GM12891 (cell line): Measurements from ENCODE around the gene ABHD16A.
A peak's percentile ranks its signal among the peaks of the same experiment; 100 is the strongest.

Source experiments
- PAX5 ChIP-seq: IDR thresholded peaks from 2 replicates; pipeline ENCODE4 v1.6.1; 2011; ENCODE audit warnings: low read length, moderate library complexity, mild to moderate bottlenecking; ENCODE audit not compliant: insufficient read depth, severe bottlenecking
- POLR2A ChIP-seq: IDR thresholded peaks from 2 replicates; pipeline ENCODE4 v1.6.1; 2011; ENCODE audit warnings: low read depth, low read length, control low read depth
- POLR2AphosphoS5 ChIP-seq: IDR thresholded peaks from 2 replicates; pipeline ENCODE4 v1.6.1; 2011; ENCODE audit warnings: low read depth, low read length, control low read depth
- POU2F2 ChIP-seq: IDR thresholded peaks from 2 replicates; pipeline ENCODE4 v1.6.1; 2011; ENCODE audit warnings: low read depth, mild to moderate bottlenecking, control low read depth, low read length, moderate library complexity
- SPI1 ChIP-seq: IDR thresholded peaks from 2 replicates; pipeline ENCODE4 v1.6.1; 2011; ENCODE audit warnings: low read depth, low read length, control low read depth
- TAF1 ChIP-seq: IDR thresholded peaks from 2 replicates; pipeline ENCODE4 v1.6.1; 2011; ENCODE audit warnings: low read depth, low read length, control low read depth

GRCh38 chr6:31652925-31653724, 50.0 kb downstream of the ABHD16A start:
- no peak; the same call in 1 of the 2 replicates for TF ChIP-seq POLR2AphosphoS5
- TF ChIP-seq POLR2A = 0 out of 2 replicates have a peak, but pooled peaks have one; percentile 17
- TF ChIP-seq PAX5 = no peak
- TF ChIP-seq POU2F2 = peak; percentile 20
- peak; percentile 59 for TF ChIP-seq TAF1
- TF ChIP-seq SPI1 = 0 out of 2 replicates have a peak, but pooled peaks have one; percentile 9
